B cell (primary cell): ENCODE data around the gene ANTXR1.

Experiments used
- EZH2 ChIP-seq: IDR thresholded peaks from 2 replicates; pipeline ENCODE4 v1.6.1; 2012; ENCODE audit warnings: borderline replicate concordance, low read depth, mild to moderate bottlenecking, moderate library complexity, low read length; ENCODE audit not compliant: insufficient read depth, poor library complexity, severe bottlenecking
- TF ChIP-seq, protein P1 (sequence below): fragments of 200-600 bp; IDR thresholded peaks from one replicate; pipeline ENCODE4 v1.8.0; 2022; ENCODE audit warnings: antibody characterized with exemption, mild to moderate bottlenecking

DNA sequence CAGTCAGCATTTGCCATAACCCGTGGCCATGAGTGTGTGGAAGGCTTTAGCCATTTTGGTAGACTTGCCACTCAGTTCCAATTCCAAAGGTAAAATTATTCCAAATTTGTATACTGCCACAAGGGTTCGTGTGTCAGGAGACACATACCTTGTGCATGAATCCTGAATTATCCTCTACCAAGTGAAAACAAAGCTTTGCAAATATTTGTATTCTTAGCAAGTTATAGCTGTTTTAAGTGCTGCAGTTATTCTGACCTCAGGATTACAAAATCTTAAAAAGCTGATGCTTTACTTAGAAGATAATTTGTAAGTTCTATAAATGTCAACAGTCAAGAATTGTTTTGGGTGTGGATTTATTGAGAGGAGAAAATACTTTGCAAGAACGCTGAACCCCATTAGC, 100.6 kb downstream of the ANTXR1 start:
- TF ChIP-seq, protein P1, sequence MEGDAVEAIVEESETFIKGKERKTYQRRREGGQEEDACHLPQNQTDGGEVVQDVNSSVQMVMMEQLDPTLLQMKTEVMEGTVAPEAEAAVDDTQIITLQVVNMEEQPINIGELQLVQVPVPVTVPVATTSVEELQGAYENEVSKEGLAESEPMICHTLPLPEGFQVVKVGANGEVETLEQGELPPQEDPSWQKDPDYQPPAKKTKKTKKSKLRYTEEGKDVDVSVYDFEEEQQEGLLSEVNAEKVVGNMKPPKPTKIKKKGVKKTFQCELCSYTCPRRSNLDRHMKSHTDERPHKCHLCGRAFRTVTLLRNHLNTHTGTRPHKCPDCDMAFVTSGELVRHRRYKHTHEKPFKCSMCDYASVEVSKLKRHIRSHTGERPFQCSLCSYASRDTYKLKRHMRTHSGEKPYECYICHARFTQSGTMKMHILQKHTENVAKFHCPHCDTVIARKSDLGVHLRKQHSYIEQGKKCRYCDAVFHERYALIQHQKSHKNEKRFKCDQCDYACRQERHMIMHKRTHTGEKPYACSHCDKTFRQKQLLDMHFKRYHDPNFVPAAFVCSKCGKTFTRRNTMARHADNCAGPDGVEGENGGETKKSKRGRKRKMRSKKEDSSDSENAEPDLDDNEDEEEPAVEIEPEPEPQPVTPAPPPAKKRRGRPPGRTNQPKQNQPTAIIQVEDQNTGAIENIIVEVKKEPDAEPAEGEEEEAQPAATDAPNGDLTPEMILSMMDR = no peak
- no peak for TF ChIP-seq EZH2
